T-helper 1 cell treated with Interleukin-12 subunit alpha and Interleukin-12 subunit beta and Interleukin-4 antibody, amounts not matched to agents 30 μg/mL and 1 μg/mL, for 36 hours (primary cell): ENCODE data around the gene ARRDC1.
"Not testable (repeated sequence)": the region's sequence is repeated elsewhere in the genome, so short reads cannot be mapped to it uniquely, and the experiment has no call there.

Experiments
- H3K27ac Mint-ChIP-seq: one replicate; pipeline ENCODE4 v1.8.0; 2021; ENCODE audit warnings: mild to moderate bottlenecking, mixed read lengths
- H3K27me3 Mint-ChIP-seq: one replicate; pipeline ENCODE4 v1.8.0; 2021; ENCODE audit warnings: low read depth, mixed read lengths
- H3K36me3 Mint-ChIP-seq: one replicate; pipeline ENCODE4 v1.8.0; 2021; ENCODE audit warnings: low read depth, mixed read lengths
- H3K4me1 Mint-ChIP-seq: one replicate; pipeline ENCODE4 v1.8.0; 2021; ENCODE audit warnings: low read depth, mixed read lengths
- H3K4me3 Mint-ChIP-seq: one replicate; pipeline ENCODE4 v1.8.0; 2021; ENCODE audit warnings: mild to moderate bottlenecking, moderate library complexity, mixed read lengths
- H3K9me3 Mint-ChIP-seq: one replicate; pipeline ENCODE4 v1.8.0; 2021; ENCODE audit warnings: mixed read lengths

The ARRDC1 gene

GRCh38 chr9:137613738-137614523 is 8.4 kb downstream of the ARRDC1 start:
- Mint-ChIP-seq H3K36me3 (peaks cover 3% of the 10 kb centered on the region), H3K27me3 (no peaks in the 10 kb centered on the region), H3K4me3 (no peak overlapping the region), H3K4me1 (peaks cover 13% of the 10 kb centered on the region), H3K27ac (no peak overlapping the region), H3K9me3 (no peaks in the 10 kb centered on the region)

- H3K4me1 Mint-ChIP-seq: peaks cover 17% of the 10 kb centered on the region
- peaks cover 4% of the 10 kb centered on the region for H3K36me3 Mint-ChIP-seq
- H3K4me3 Mint-ChIP-seq: no peak overlapping the region
These were observed 9.3 kb downstream of the ARRDC1 start for GRCh38 chr9:137614631-137615386.

GRCh38 chr9:137615387-137615871 is 9.9 kb downstream of the ARRDC1 start:
- Mint-ChIP-seq H3K9me3 (no peaks in the 10 kb centered on the region), H3K27me3 (no peaks in the 10 kb centered on the region), H3K27ac (no peak overlapping the region), H3K4me1 (peaks cover 20% of the 10 kb centered on the region), H3K36me3 (peaks cover 7% of the 10 kb centered on the region), H3K4me3 (no peak overlapping the region)

More at GRCh38 chr9:137614631-137615386, 9.3 kb downstream of the ARRDC1 start:
- no peak overlapping the region for H3K27ac Mint-ChIP-seq
- H3K9me3 Mint-ChIP-seq: no peaks in the 10 kb centered on the region
- no peaks in the 10 kb centered on the region for H3K27me3 Mint-ChIP-seq

- peak within 1 kb of the TSS; percentile 90 for H3K27ac Mint-ChIP-seq
- peaks cover 29% of the 10 kb centered on the region for H3K4me1 Mint-ChIP-seq
- no peaks in the 10 kb centered on the region for H3K27me3 Mint-ChIP-seq
- H3K36me3 Mint-ChIP-seq: peaks cover 7% of the 10 kb centered on the region
- H3K4me3 Mint-ChIP-seq: peak within 1 kb of the TSS; percentile 93
- H3K9me3 Mint-ChIP-seq: no peaks in the 10 kb centered on the region
These were observed 12.9 kb downstream of the ARRDC1 start, which contains the start of gene EHMT1 for GRCh38 chr9:137618105-137619067. TSS of gene EHMT1 (plus strand) at chr9:137619005. CDS start at chr9:137619029, 24 bp downstream.

GRCh38 chr9:137619240-137620047 is 14.0 kb downstream of the ARRDC1 start:
- no peaks in the 10 kb centered on the region for H3K27me3 Mint-ChIP-seq

GRCh38 chr9:137620048-137620405 is 14.5 kb downstream of the ARRDC1 start:
- Mint-ChIP-seq H3K4me1 (peaks cover 32% of the 10 kb centered on the region), H3K36me3 (peaks cover 9% of the 10 kb centered on the region), H3K4me3 (peak overlapping the region; percentile 93), H3K27ac (peak overlapping the region; percentile 82), H3K9me3 (no peaks in the 10 kb centered on the region), H3K27me3 (no peaks in the 10 kb centered on the region)

More at GRCh38 chr9:137619240-137620047, 14.0 kb downstream of the ARRDC1 start:
- Mint-ChIP-seq H3K9me3 (no peaks in the 10 kb centered on the region), H3K4me3 (peak overlapping the region; percentile 93), H3K27ac (peak overlapping the region; percentile 82), H3K36me3 (peaks cover 12% of the 10 kb centered on the region), H3K4me1 (peaks cover 32% of the 10 kb centered on the region)

- H3K27me3 Mint-ChIP-seq: no peaks in the 10 kb centered on the region
- peaks cover 38% of the 10 kb centered on the region for H3K4me1 Mint-ChIP-seq
- H3K27ac Mint-ChIP-seq: no peak overlapping the region
- H3K36me3 Mint-ChIP-seq: peaks cover 11% of the 10 kb centered on the region
- peak overlapping the region; percentile 7 for H3K4me3 Mint-ChIP-seq
- H3K9me3 Mint-ChIP-seq: no peaks in the 10 kb centered on the region
These were observed 15.1 kb downstream of the ARRDC1 start for GRCh38 chr9:137620581-137620980.

- H3K9me3 Mint-ChIP-seq: no peaks in the 10 kb centered on the region
- peaks cover 11% of the 10 kb centered on the region for H3K36me3 Mint-ChIP-seq
- H3K27ac Mint-ChIP-seq: no peak overlapping the region
- H3K4me1 Mint-ChIP-seq: peaks cover 38% of the 10 kb centered on the region
- peak overlapping the region; percentile 23 for H3K4me3 Mint-ChIP-seq
- no peaks in the 10 kb centered on the region for H3K27me3 Mint-ChIP-seq
These were observed 15.8 kb downstream of the ARRDC1 start for GRCh38 chr9:137621131-137621757.

- H3K4me3 Mint-ChIP-seq: peak overlapping the region; percentile 14
- not testable (repeated sequence) for H3K9me3 Mint-ChIP-seq, H3K27ac Mint-ChIP-seq, H3K27me3 Mint-ChIP-seq
- peaks cover 13% of the 10 kb centered on the region for H3K36me3 Mint-ChIP-seq
- peaks cover 39% of the 10 kb centered on the region for H3K4me1 Mint-ChIP-seq
These were observed 16.7 kb downstream of the ARRDC1 start for GRCh38 chr9:137622211-137622610.

- no peaks in the 10 kb centered on the region for H3K9me3 Mint-ChIP-seq
- no peak overlapping the region for H3K27ac Mint-ChIP-seq
- H3K4me3 Mint-ChIP-seq: no peak overlapping the region
- peaks cover 14% of the 10 kb centered on the region for H3K36me3 Mint-ChIP-seq
- no peaks in the 10 kb centered on the region for H3K27me3 Mint-ChIP-seq
- peaks cover 35% of the 10 kb centered on the region for H3K4me1 Mint-ChIP-seq
These were observed 21.0 kb downstream of the ARRDC1 start for GRCh38 chr9:137626464-137626863.

GRCh38 chr9:137627406-137627805 is 21.9 kb downstream of the ARRDC1 start:
- H3K9me3 Mint-ChIP-seq, H3K27me3 Mint-ChIP-seq, H3K4me3 Mint-ChIP-seq, H3K27ac Mint-ChIP-seq: not testable (repeated sequence)
- peaks cover 14% of the 10 kb centered on the region for H3K36me3 Mint-ChIP-seq
- H3K4me1 Mint-ChIP-seq: peaks cover 30% of the 10 kb centered on the region

GRCh38 chr9:137630126-137630525 is 24.6 kb downstream of the ARRDC1 start:
- Mint-ChIP-seq H3K4me3 (no peak overlapping the region), H3K9me3 (no peaks in the 10 kb centered on the region)

GRCh38 chr9:137630679-137631078 is 25.2 kb downstream of the ARRDC1 start:
- Mint-ChIP-seq H3K4me1 (peaks cover 30% of the 10 kb centered on the region), H3K36me3 (peaks cover 7% of the 10 kb centered on the region), H3K27me3 (no peaks in the 10 kb centered on the region), H3K4me3 (no peak overlapping the region), H3K27ac (no peak overlapping the region), H3K9me3 (no peaks in the 10 kb centered on the region)

More at GRCh38 chr9:137630126-137630525, 24.6 kb downstream of the ARRDC1 start:
- peaks cover 10% of the 10 kb centered on the region for H3K36me3 Mint-ChIP-seq
- peaks cover 35% of the 10 kb centered on the region for H3K4me1 Mint-ChIP-seq
- H3K27ac Mint-ChIP-seq: no peak overlapping the region
- H3K27me3 Mint-ChIP-seq: no peaks in the 10 kb centered on the region
